Liver (tissue), 9 donors: Measurements from ENCODE around the gene INPP5A. TPM values are rescaled to one million over a fixed set of nuclear protein-coding genes. Genes with fewer than 3 reads are reported as not detected.

Experiments
- DNase-seq: peaks from one replicate; pipeline ENCODE4 v3.0.0-alpha.2; 2017; ENCODE audit warnings: low spot score
- H3K27ac ChIP-seq, 2 donors: one replicate each; pipeline ENCODE4 v1.7.0; 2013; ENCODE audit warnings: inconsistent platforms in 2 of 2, low read length in 2 of 2, control low read depth in 1 of 2, low read depth in 1 of 2, mild to moderate bottlenecking in 1 of 2
- H3K27me3 ChIP-seq, 4 donors: one replicate each; pipeline versions ENCODE4 v1.6.1 to v1.7.0; 2013; ENCODE audit warnings: low read length in 3 of 4, inconsistent platforms in 1 of 4, mild to moderate bottlenecking in 1 of 4, moderate library complexity in 1 of 4; ENCODE audit not compliant: control insufficient read depth in 4 of 4, insufficient read depth in 4 of 4
- H3K36me3 ChIP-seq, 4 donors: one replicate each; pipeline versions ENCODE4 v1.6.1 to v1.7.0; 2013; ENCODE audit warnings: low read length in 3 of 4, mild to moderate bottlenecking in 3 of 4, low read depth in 1 of 4, moderate library complexity in 1 of 4; ENCODE audit not compliant: control insufficient read depth in 4 of 4, insufficient read depth in 3 of 4
- H3K4me1 ChIP-seq, 4 donors: one replicate each; pipeline versions ENCODE4 v1.6.1 to v1.7.0; 2013; ENCODE audit warnings: low read length in 3 of 4, mild to moderate bottlenecking in 3 of 4, moderate library complexity in 1 of 4; ENCODE audit not compliant: control insufficient read depth in 4 of 4, insufficient read depth in 4 of 4
- H3K4me3 ChIP-seq, 3 donors: one replicate each; pipeline versions ENCODE4 v1.6.1 to v1.7.0; 2013; ENCODE audit warnings: low read length in 3 of 3, control low read depth in 1 of 3, low read depth in 1 of 3, mild to moderate bottlenecking in 1 of 3
- H3K9ac ChIP-seq, 2 donors: one replicate each; pipeline ENCODE4 v1.7.0; 2013; ENCODE audit warnings: low read length in 2 of 2, mild to moderate bottlenecking in 2 of 2, moderate library complexity in 2 of 2, control low read depth in 1 of 2, low read depth in 1 of 2
- H3K9me3 ChIP-seq, 4 donors: one replicate each; pipeline versions ENCODE4 v1.6.1 to v1.7.0; 2013; ENCODE audit warnings: low read length in 3 of 4; ENCODE audit not compliant: control insufficient read depth in 4 of 4
- ATF3 ChIP-seq: IDR thresholded peaks from 2 replicates; pipeline ENCODE4 v1.6.1; 2016; ENCODE audit warnings: antibody characterized with exemption
- CTCF ChIP-seq: fragments of 150-350 bp; IDR thresholded peaks from 2 replicates; pipeline ENCODE4 v1.5.1; 2017; ENCODE audit warnings: improper control_type of control experiment, low read depth, low read length; ENCODE audit not compliant: missing input control
- FOXA2 ChIP-seq: IDR thresholded peaks from 2 replicates; pipeline ENCODE4 v1.6.1; 2016; ENCODE audit warnings: antibody characterized with exemption
- GABPA ChIP-seq, 2 donors: IDR thresholded peaks in 1 of 2; conservative IDR thresholded peaks in 1 of 2; 2 replicates each; pipeline ENCODE4 v1.6.1; 2016; ENCODE audit warnings: antibody characterized with exemption in 2 of 2, mild to moderate bottlenecking in 1 of 2, moderate library complexity in 1 of 2
- HNF4A ChIP-seq, 2 donors: conservative IDR thresholded peaks; 2 replicates each; pipeline ENCODE4 v1.6.1; 2016; ENCODE audit warnings: antibody characterized with exemption in 2 of 2, mild to moderate bottlenecking in 2 of 2
- HNF4G ChIP-seq: IDR thresholded peaks from 2 replicates; pipeline ENCODE4 v1.6.1; 2016; ENCODE audit warnings: antibody characterized with exemption
- JUND ChIP-seq, 2 donors: IDR thresholded peaks; 2 replicates each; pipeline ENCODE4 v1.6.1; 2016; ENCODE audit warnings: antibody characterized with exemption in 2 of 2
- MAX ChIP-seq: IDR thresholded peaks from 2 replicates; pipeline ENCODE4 v1.6.1; 2016; ENCODE audit warnings: antibody characterized with exemption
- NR2F2 ChIP-seq: IDR thresholded peaks from 2 replicates; pipeline ENCODE4 v1.6.1; 2016; ENCODE audit warnings: antibody characterized with exemption
- REST ChIP-seq: IDR thresholded peaks from 2 replicates; pipeline ENCODE4 v1.6.1; 2016; ENCODE audit warnings: antibody characterized with exemption, mild to moderate bottlenecking
- RXRA ChIP-seq, 2 donors: IDR thresholded peaks; 2 replicates each; pipeline ENCODE4 v1.6.1; 2017 to 2018; ENCODE audit warnings: antibody characterized with exemption in 2 of 2, mild to moderate bottlenecking in 1 of 2
- SP1 ChIP-seq: IDR thresholded peaks from 2 replicates; pipeline ENCODE4 v1.6.1; 2018; ENCODE audit warnings: antibody characterized with exemption, mild to moderate bottlenecking
- YY1 ChIP-seq: IDR thresholded peaks from 2 replicates; pipeline ENCODE4 v1.6.1; 2016; ENCODE audit warnings: antibody characterized with exemption, mild to moderate bottlenecking
- ZBTB33 ChIP-seq: IDR thresholded peaks from 2 replicates; pipeline ENCODE4 v1.6.1; 2016; ENCODE audit warnings: antibody characterized with exemption
- WGBS: extraction: QIAGEN DNeasy Blood & Tissue Kit; methylation state at CpG from one replicate; pipeline ENCODE4 v1.1.7; 2013; 5-methylcytosine and 5-hydroxymethylcytosine counted together
- polyA plus RNA-seq, 2 donors: library from polyadenylated mRNA; stranded (reverse) in 1 of 2; unstranded in 1 of 2; fragments of 200-250 nt in 1 of 2; fragments of >200 nt in 1 of 2; fragmentation: Nextera tagmentation in 1 of 2; extraction: Ambion mirVana in 1 of 2; gene quantifications; one replicate each; pipeline versions ENCODE4 v1.2.1 to v1.2.3, GENCODE V29; 2013 to 2015
- total RNA-seq, 2 donors: library from RNA; depleted of rRNA; stranded (reverse); fragments of >200 nt; gene quantifications; one replicate each; pipeline ENCODE4 v1.2.3, GENCODE V29; 2014
- donor health status: healthy.
- donor health status: healthy.
- donor health status: healthy.
- donor health status: healthy.
- donor health status: healthy.

INPP5A gene
- total and polyA plus RNA-seq, 4 donors, result 4.3 to 26.5 (median 10.9) TPM

- WGBS, result 96% methylated on average over 13 of the region's 13 CpGs
- no peaks in the 10 kb centered on the region for H3K27me3 ChIP-seq
- no peaks in the 10 kb centered on the region for H3K9me3 ChIP-seq
- peaks cover 0 to 10% (median 3%) of the 10 kb centered on the region in 4 donors for H3K4me1 ChIP-seq
- no peak overlapping the region for H3K4me3 ChIP-seq
- H3K27ac ChIP-seq, result no peak overlapping the region
- no peak overlapping the region for H3K9ac ChIP-seq
- TF ChIP-seq SP1 (no peak), RXRA (IDR thresholded peaks at IDR 0.05) (no peak), MAX (no peak), YY1 (no peak), CTCF (no peak), REST (no peak), JUND (IDR thresholded peaks at IDR 0.05) (no peak), ZBTB33 (no peak), GABPA (IDR thresholded peaks at IDR 0.05 in 1 of 2, conservative IDR thresholded peaks at IDR 0.05 in 1 of 2) (no peak), FOXA2 (no peak), HNF4G (no peak), NR2F2 (no peak)
- no peak for DNase-seq
- H3K36me3 ChIP-seq, result peaks cover 3 to 27% (median 7%) of the 10 kb centered on the region in 4 donors
Observed at GRCh38 chr10:132709471-132709951, 171.9 kb downstream of the INPP5A start.

GRCh38 chr10:132710036-132710686 is 172.6 kb downstream of the INPP5A start:
- H3K9ac ChIP-seq, result no peak overlapping the region
- no peaks in the 10 kb centered on the region for H3K27me3 ChIP-seq
- no peak for DNase-seq
- 97% methylated on average over 22 of the region's 22 CpGs for WGBS
- no peaks in the 10 kb centered on the region for H3K9me3 ChIP-seq
- peaks cover 3 to 31% (median 7%) of the 10 kb centered on the region in 4 donors for H3K36me3 ChIP-seq
- H3K27ac ChIP-seq, result no peak overlapping the region
- TF ChIP-seq RXRA (IDR thresholded peaks at IDR 0.05) (no peak), HNF4A (conservative IDR thresholded peaks at IDR 0.05) (no peak), NR2F2 (no peak), REST (no peak), HNF4G (no peak), ATF3 (no peak)
- H3K4me1 ChIP-seq, result peaks cover 0 to 10% (median 3%) of the 10 kb centered on the region in 4 donors
- no peak overlapping the region for H3K4me3 ChIP-seq
